K562 (cell line): ENCODE data around the gene MARCHF9. TPM values are rescaled to one million over a fixed set of nuclear protein-coding genes. Genes with fewer than 3 reads are reported as not detected.

ENCODE experiments used
- BRF1 ChIP-seq: IDR thresholded peaks from 3 replicates; pipeline ENCODE4 v1.6.1; 2011; ENCODE audit warnings: borderline replicate concordance, mild to moderate bottlenecking; ENCODE audit not compliant: insufficient read length; ENCODE audit errors: extremely low read depth
- CBFB ChIP-seq: sonication (generic); formaldehyde crosslinking; IDR thresholded peaks from 2 replicates; pipeline ENCODE4 v1.4.0; 2020; ENCODE audit warnings: mild to moderate bottlenecking, missing genetic modification reagents
- EHMT2 ChIP-seq: fragments of 450-650 bp; IDR thresholded peaks from 2 replicates; pipeline ENCODE4 v1.6.1; 2018; ENCODE audit warnings: antibody characterized with exemption
- GTF2A2 ChIP-seq: IDR thresholded peaks from 2 replicates; pipeline ENCODE4 v1.6.1; 2016; ENCODE audit warnings: mild to moderate bottlenecking, missing genetic modification characterization, missing compliant biosample characterization
- HCFC1 ChIP-seq: IDR thresholded peaks from 2 replicates; pipeline ENCODE4 v1.6.1; 2012; ENCODE audit warnings: low read depth, low read length, improper control_type of control experiment
- HEY1 ChIP-seq: fragments of 250-450 bp; sonication (Bioruptor Pico); IDR thresholded peaks from 2 replicates; pipeline ENCODE4 v1.5.0; 2020; ENCODE audit warnings: mild to moderate bottlenecking, moderate library complexity, borderline replicate concordance
- KDM2B ChIP-seq: fragments of 250-450 bp; sonication (Bioruptor Pico); IDR thresholded peaks from 2 replicates; pipeline ENCODE4 v1.8.0; 2021; ENCODE audit warnings: mild to moderate bottlenecking, moderate library complexity
- MIER1 ChIP-seq: fragments of 450-650 bp; IDR thresholded peaks from 2 replicates; pipeline ENCODE4 v1.6.1; 2016; ENCODE audit warnings: antibody characterized with exemption, mild to moderate bottlenecking, low read depth
- RBM15 ChIP-seq: fragments of 200-400 bp; formaldehyde crosslinking; IDR thresholded peaks from 2 replicates; pipeline ENCODE4 v1.6.1; 2018; ENCODE audit warnings: mild to moderate bottlenecking, low read length, moderate library complexity; ENCODE audit not compliant: insufficient read depth
- SETDB1 ChIP-seq: IDR thresholded peaks from one replicate; pipeline ENCODE4 v1.6.1; 2012; ENCODE audit warnings: low read length, control low read depth, inconsistent platforms
- SLC30A9 ChIP-seq: fragments of 250-450 bp; sonication (Bioruptor Pico); IDR thresholded peaks from 2 replicates; pipeline ENCODE4 v1.8.0; 2022; ENCODE audit warnings: mild to moderate bottlenecking, moderate library complexity
- SMAD1 ChIP-seq: fragments of 150-350 bp; IDR thresholded peaks from 2 replicates; pipeline ENCODE4 v1.6.1; 2014; ENCODE audit warnings: low read length, low read depth; ENCODE audit not compliant: partially characterized antibody
- TCF3 ChIP-seq: sonication (generic); formaldehyde crosslinking; IDR thresholded peaks from 2 replicates; pipeline ENCODE4 v1.4.0; 2020; ENCODE audit warnings: mild to moderate bottlenecking, missing genetic modification reagents
- XRCC3 ChIP-seq: fragments of 450-650 bp; IDR thresholded peaks from 2 replicates; pipeline ENCODE4 v1.6.1; 2017; ENCODE audit warnings: mild to moderate bottlenecking, moderate library complexity
- ZC3H4 ChIP-seq: sonication (generic); formaldehyde crosslinking; IDR thresholded peaks from 2 replicates; pipeline ENCODE4 v1.9.0; 2021; ENCODE audit warnings: missing genetic modification reagents, borderline replicate concordance
- ZFPM2 ChIP-seq: fragments of 250-450 bp; sonication (Bioruptor Pico); IDR thresholded peaks from 2 replicates; pipeline ENCODE4 v1.5.1; 2022; ENCODE audit warnings: mild to moderate bottlenecking
- ZKSCAN3 ChIP-seq: fragments of 250-450 bp; sonication (Bioruptor Pico); IDR thresholded peaks from 2 replicates; pipeline ENCODE4 v1.4.0; 2020
- ZNF133 ChIP-seq: fragments of 250-450 bp; sonication (Bioruptor Pico); IDR thresholded peaks from 2 replicates; pipeline ENCODE4 v1.4.0; 2020; ENCODE audit warnings: mild to moderate bottlenecking
- ZNF224 ChIP-seq: sonication (generic); formaldehyde crosslinking; IDR thresholded peaks from 2 replicates; pipeline ENCODE4 v1.8.0; 2022; ENCODE audit warnings: mild to moderate bottlenecking, missing genetic modification reagents
- ZNF232 ChIP-seq: sonication (generic); formaldehyde crosslinking; IDR thresholded peaks from 2 replicates; pipeline ENCODE4 v1.8.0; 2022; ENCODE audit warnings: mild to moderate bottlenecking, missing genetic modification reagents
- ZNF316 ChIP-seq: fragments of 450-650 bp; IDR thresholded peaks from 2 replicates; pipeline ENCODE4 v1.6.1; 2016
- ZNF384 ChIP-seq: IDR thresholded peaks from 2 replicates; pipeline ENCODE4 v1.6.1; 2012; ENCODE audit warnings: low read depth, low read length, improper control_type of control experiment
- ZNF408 ChIP-seq: fragments of 250-450 bp; sonication (Bioruptor Pico); IDR thresholded peaks from 2 replicates; pipeline ENCODE4 v1.4.0; 2020; ENCODE audit warnings: low read depth, mild to moderate bottlenecking, moderate library complexity
- ZNF668 ChIP-seq: fragments of 250-450 bp; sonication (Bioruptor Pico); IDR thresholded peaks from 2 replicates; pipeline ENCODE4 v1.8.0; 2022; ENCODE audit warnings: mild to moderate bottlenecking, inconsistent platforms
- ZNF79 ChIP-seq: fragments of 250-450 bp; sonication (Bioruptor Pico); IDR thresholded peaks from 2 replicates; pipeline ENCODE4 v1.4.0; 2020; ENCODE audit warnings: low read depth, mild to moderate bottlenecking, moderate library complexity
- polyA plus RNA-seq, 8 experiments: library from polyadenylated mRNA; depleted of rRNA in 4 of 8; stranded (reverse) in 5 of 8; unstranded in 3 of 8; fragments of >200 nt; fragmentation: Nextera tagmentation in 2 of 8; fragmentation: Illumina TruSeq in 1 of 8; extraction: Ambion mirVana in 2 of 8; extraction: Trizol in 1 of 8; gene quantifications; 2 replicates each; pipeline versions ENCODE4 v1.2.1 to v1.2.3, GENCODE V29; 2011 to 2014; ENCODE audit warnings: inconsistent platforms in 1 of 8, missing spikeins in 1 of 8
- total RNA-seq, 7 experiments: library from RNA; depleted of rRNA in 6 of 7; stranded (reverse); fragments of >200 nt in 6 of 7; fragmentation: Illumina TruSeq in 2 of 7; extraction: Trizol in 2 of 7; gene quantifications; 2 replicates each; pipeline versions ENCODE4 v1.2.1 to v1.2.3, GENCODE V29; 2011 to 2021; ENCODE audit warnings: low replicate concordance in 1 of 7
- TF ChIP-seq, protein P1 (sequence below): fragments of 250-450 bp; sonication (Bioruptor Pico); IDR thresholded peaks from 2 replicates; pipeline ENCODE4 v1.8.0; 2022; ENCODE audit warnings: inconsistent platforms
- TF ChIP-seq, protein P2 (sequence below): fragments of 450-650 bp; formaldehyde crosslinking; IDR thresholded peaks from 2 replicates; pipeline ENCODE4 v1.4.0; 2022; ENCODE audit warnings: mild to moderate bottlenecking, moderate library complexity
- TF ChIP-seq, protein P3 (sequence below), 2 experiments: fragments of 250-450 bp in 1 of 2; fragments of 450-650 bp in 1 of 2; sonication (Bioruptor Pico) in 1 of 2; IDR thresholded peaks; 2 replicates each; pipeline versions ENCODE4 v1.6.1 to v1.8.0; 2016 to 2021; ENCODE audit warnings: mild to moderate bottlenecking in 2 of 2, moderate library complexity in 2 of 2, missing compliant biosample characterization in 1 of 2, missing genetic modification characterization in 1 of 2

MARCHF9 gene
- total and polyA plus RNA-seq, 9 of the 15 experiments (the other 6 are each of a cell fraction or from before 2014, with no cell fraction given), result 0.80 to 12.4 (median 6.2) TPM

- TF ChIP-seq MIER1 (0 out of 2 replicates have a peak, but pooled peaks have one; percentile 23), HEY1 (CRISPR knock-in tag) (no peak), SETDB1 (no peak), ZC3H4 (no peak), CBFB (peak; percentile 89; the same call in 1 of the 2 replicates), TCF3 (CRISPR knock-in tag) (peak; percentile 33; the same call in 1 of the 2 replicates), EHMT2 (no peak), SLC30A9 (CRISPR knock-in tag) (no peak), ZNF408 (CRISPR knock-in tag) (no peak), ZKSCAN3 (no peak), GTF2A2 (no peak), XRCC3 (no peak), KDM2B (CRISPR knock-in tag) (0 out of 2 replicates have a peak, but pooled peaks have one; percentile 20), HCFC1 (peak; percentile 88), ZNF232 (CRISPR knock-in tag) (0 out of 2 replicates have a peak, but pooled peaks have one; percentile 14), SMAD1 (peak; percentile 74), ZNF79 (no peak), ZNF316 (peak; percentile 42; the same call in 1 of the 2 replicates), ZNF668 (CRISPR knock-in tag) (no peak), BRF1 (no peak), RBM15 (no peak), ZNF224 (CRISPR knock-in tag) (no peak), ZFPM2 (CRISPR knock-in tag) (no peak), ZNF133 (CRISPR knock-in tag) (no peak), ZNF384 (peak; percentile 61; the same call in 1 of the 2 replicates)
- TF ChIP-seq, protein P1, sequence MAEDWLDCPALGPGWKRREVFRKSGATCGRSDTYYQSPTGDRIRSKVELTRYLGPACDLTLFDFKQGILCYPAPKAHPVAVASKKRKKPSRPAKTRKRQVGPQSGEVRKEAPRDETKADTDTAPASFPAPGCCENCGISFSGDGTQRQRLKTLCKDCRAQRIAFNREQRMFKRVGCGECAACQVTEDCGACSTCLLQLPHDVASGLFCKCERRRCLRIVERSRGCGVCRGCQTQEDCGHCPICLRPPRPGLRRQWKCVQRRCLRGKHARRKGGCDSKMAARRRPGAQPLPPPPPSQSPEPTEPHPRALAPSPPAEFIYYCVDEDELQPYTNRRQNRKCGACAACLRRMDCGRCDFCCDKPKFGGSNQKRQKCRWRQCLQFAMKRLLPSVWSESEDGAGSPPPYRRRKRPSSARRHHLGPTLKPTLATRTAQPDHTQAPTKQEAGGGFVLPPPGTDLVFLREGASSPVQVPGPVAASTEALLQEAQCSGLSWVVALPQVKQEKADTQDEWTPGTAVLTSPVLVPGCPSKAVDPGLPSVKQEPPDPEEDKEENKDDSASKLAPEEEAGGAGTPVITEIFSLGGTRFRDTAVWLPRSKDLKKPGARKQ (CRISPR knock-in tag), result no peak
- TF ChIP-seq, protein P2, sequence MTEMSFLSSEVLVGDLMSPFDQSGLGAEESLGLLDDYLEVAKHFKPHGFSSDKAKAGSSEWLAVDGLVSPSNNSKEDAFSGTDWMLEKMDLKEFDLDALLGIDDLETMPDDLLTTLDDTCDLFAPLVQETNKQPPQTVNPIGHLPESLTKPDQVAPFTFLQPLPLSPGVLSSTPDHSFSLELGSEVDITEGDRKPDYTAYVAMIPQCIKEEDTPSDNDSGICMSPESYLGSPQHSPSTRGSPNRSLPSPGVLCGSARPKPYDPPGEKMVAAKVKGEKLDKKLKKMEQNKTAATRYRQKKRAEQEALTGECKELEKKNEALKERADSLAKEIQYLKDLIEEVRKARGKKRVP (CRISPR knock-in tag), result peak; percentile 57; the same call in 1 of the 2 replicates
- TF ChIP-seq, protein P3, sequence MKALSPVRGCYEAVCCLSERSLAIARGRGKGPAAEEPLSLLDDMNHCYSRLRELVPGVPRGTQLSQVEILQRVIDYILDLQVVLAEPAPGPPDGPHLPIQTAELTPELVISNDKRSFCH (CRISPR knock-in tag; IDR thresholded peaks at IDR 0.05), result no peak
- TF ChIP-seq, protein P3 (tag; IDR thresholded peaks at IDR 0.05), result no peak
These were observed 27.9 kb downstream of the MARCHF9 start, which contains the start of gene TSFM (continued) for GRCh38 chr12:57782608-57783465.
